Epithelial cell of esophagus (primary cell): ENCODE data around the gene PPRC1.

Experiments used
- DNase-seq: peaks from one replicate; pipeline ENCODE4 v3.0.0; 2010; ENCODE audit warnings: low read depth
- H3K4me3 ChIP-seq: 2 replicates; pipeline ENCODE4 v1.5.1; 2011; ENCODE audit warnings: mild to moderate bottlenecking, low read length, control low read depth
- TF ChIP-seq, protein P1 (sequence below): IDR thresholded peaks from 2 replicates; pipeline ENCODE4 v1.5.1; 2011; ENCODE audit warnings: low read depth, mild to moderate bottlenecking, low read length, control low read depth, inconsistent platforms; ENCODE audit not compliant: insufficient read depth; ENCODE audit errors: missing control alignments

The PPRC1 gene

DNA sequence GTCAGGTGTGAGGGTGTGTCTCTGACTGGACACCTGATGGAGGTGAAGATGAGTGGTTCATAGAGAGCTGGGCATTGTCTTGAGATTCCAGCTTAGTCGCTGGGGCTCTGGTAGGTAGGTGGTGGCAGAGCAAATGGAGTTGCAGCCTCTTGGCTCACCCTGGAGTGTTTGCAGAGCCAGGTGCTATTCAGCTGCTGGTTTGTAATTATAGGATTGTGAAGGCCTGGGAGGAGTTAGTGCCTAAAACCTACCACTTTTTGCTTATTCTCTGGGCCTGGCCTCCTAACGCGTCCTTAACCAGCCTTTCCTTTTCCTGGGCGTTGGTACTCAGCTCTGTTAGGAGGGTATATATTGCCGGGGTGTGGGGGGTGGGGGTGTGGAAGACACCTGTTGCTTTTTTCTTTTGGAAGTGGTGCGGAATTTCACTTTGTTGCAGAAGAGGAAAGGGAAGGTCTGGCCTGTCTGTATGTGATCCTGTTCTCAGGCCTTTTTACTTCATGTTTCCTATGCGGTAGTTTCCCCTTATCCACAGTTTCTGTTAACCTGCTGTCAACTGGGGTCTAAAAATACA, 3.2 kb downstream of the PPRC1 start:
- TF ChIP-seq, protein P1, sequence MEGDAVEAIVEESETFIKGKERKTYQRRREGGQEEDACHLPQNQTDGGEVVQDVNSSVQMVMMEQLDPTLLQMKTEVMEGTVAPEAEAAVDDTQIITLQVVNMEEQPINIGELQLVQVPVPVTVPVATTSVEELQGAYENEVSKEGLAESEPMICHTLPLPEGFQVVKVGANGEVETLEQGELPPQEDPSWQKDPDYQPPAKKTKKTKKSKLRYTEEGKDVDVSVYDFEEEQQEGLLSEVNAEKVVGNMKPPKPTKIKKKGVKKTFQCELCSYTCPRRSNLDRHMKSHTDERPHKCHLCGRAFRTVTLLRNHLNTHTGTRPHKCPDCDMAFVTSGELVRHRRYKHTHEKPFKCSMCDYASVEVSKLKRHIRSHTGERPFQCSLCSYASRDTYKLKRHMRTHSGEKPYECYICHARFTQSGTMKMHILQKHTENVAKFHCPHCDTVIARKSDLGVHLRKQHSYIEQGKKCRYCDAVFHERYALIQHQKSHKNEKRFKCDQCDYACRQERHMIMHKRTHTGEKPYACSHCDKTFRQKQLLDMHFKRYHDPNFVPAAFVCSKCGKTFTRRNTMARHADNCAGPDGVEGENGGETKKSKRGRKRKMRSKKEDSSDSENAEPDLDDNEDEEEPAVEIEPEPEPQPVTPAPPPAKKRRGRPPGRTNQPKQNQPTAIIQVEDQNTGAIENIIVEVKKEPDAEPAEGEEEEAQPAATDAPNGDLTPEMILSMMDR = no peak
- no peak overlapping the region for H3K4me3 ChIP-seq
- no peak for DNase-seq

GRCh38 chr10:102139281-102140110, 6.7 kb downstream of the PPRC1 start:
- TF ChIP-seq, protein P1 = no peak
- DNase-seq = no peak
- no peak overlapping the region for H3K4me3 ChIP-seq

DNA sequence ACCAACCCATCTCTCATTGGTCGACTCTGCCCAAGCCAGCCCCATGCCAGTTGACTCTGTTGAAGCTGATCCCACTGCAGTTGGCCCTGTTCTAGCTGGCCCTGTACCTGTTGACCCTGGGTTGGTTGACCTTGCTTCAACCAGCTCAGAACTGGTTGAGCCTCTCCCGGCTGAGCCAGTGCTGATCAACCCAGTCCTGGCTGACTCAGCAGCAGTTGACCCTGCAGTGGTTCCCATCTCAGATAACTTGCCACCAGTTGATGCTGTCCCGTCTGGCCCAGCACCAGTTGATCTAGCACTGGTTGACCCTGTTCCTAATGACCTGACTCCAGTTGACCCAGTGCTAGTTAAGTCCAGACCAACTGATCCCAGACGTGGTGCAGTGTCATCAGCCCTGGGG, 7.4 kb downstream of the PPRC1 start:
- DNase-seq = no peak
- no peak overlapping the region for H3K4me3 ChIP-seq
- TF ChIP-seq, protein P1 = no peak

- H3K4me3 ChIP-seq = no peak overlapping the region
- TF ChIP-seq, protein P1 = no peak
- no peak for DNase-seq
Observed at GRCh38 chr10:102140913-102141540, 8.2 kb downstream of the PPRC1 start.

GRCh38 chr10:102141583-102142107, 8.8 kb downstream of the PPRC1 start:
- TF ChIP-seq, protein P1 = no peak
- DNase-seq = no peak
- H3K4me3 ChIP-seq = no peak overlapping the region

- TF ChIP-seq, protein P1 = no peak
Observed at GRCh38 chr10:102146971-102147428, 14.2 kb downstream of the PPRC1 start.

More at GRCh38 chr10:102146971-102147428, 14.2 kb downstream of the PPRC1 start:
- H3K4me3 ChIP-seq = no peak overlapping the region
- DNase-seq = no peak
